HepG2 (cell line): ENCODE data around the gene LYZ. TPM values are rescaled to one million over a fixed set of nuclear protein-coding genes. Genes with fewer than 3 reads are reported as not detected.

Experiments
- CENPT ChIP-seq: sonication (generic); formaldehyde crosslinking; IDR thresholded peaks from 2 replicates; pipeline ENCODE4 v1.8.0; 2022; ENCODE audit warnings: low read depth, mild to moderate bottlenecking, moderate library complexity, missing genetic modification reagents
- CSRNP2 ChIP-seq: sonication (generic); formaldehyde crosslinking; conservative IDR thresholded peaks from 2 replicates; pipeline ENCODE4 v1.8.0; 2022; ENCODE audit warnings: low read depth, missing genetic modification reagents
- DDIT3 ChIP-seq: sonication (generic); formaldehyde crosslinking; IDR thresholded peaks from 2 replicates; pipeline ENCODE4 v1.4.0; 2020; ENCODE audit warnings: mild to moderate bottlenecking, missing genetic modification reagents
- FOSL1 ChIP-seq: sonication (generic); formaldehyde crosslinking; IDR thresholded peaks from 2 replicates; pipeline ENCODE4 v1.9.0; 2021; ENCODE audit warnings: missing genetic modification reagents, borderline replicate concordance
- KLF15 ChIP-seq: sonication (generic); formaldehyde crosslinking; IDR thresholded peaks from 2 replicates; pipeline ENCODE4 v1.8.1; 2023; ENCODE audit warnings: borderline replicate concordance, mild to moderate bottlenecking, inconsistent platforms, missing genetic modification reagents, mixed read lengths
- LCORL ChIP-seq, 2 experiments: fragments of 450-650 bp in 1 of 2; sonication (generic) in 1 of 2; formaldehyde crosslinking in 1 of 2; IDR thresholded peaks; 2 replicates each; pipeline versions ENCODE4 v1.5.0 to v1.6.1; 2017 to 2020; ENCODE audit warnings: antibody characterized with exemption in 1 of 2, missing genetic modification reagents in 1 of 2
- MYC ChIP-seq: sonication (generic); formaldehyde crosslinking; IDR thresholded peaks from 2 replicates; pipeline ENCODE4 v1.9.0; 2021; ENCODE audit warnings: missing genetic modification reagents, borderline replicate concordance
- NONO ChIP-seq, 2 experiments: fragments of 450-650 bp in 1 of 2; sonication (generic) in 1 of 2; formaldehyde crosslinking in 1 of 2; IDR thresholded peaks in 1 of 2; conservative IDR thresholded peaks in 1 of 2; 2 replicates each; pipeline versions ENCODE4 v1.6.1 to v1.8.0; 2017 to 2022; ENCODE audit warnings: mild to moderate bottlenecking in 1 of 2, missing genetic modification reagents in 1 of 2, moderate library complexity in 1 of 2
- NR2F6 ChIP-seq, 2 experiments: IDR thresholded peaks; 2 replicates each; pipeline ENCODE4 v1.6.1; 2016; ENCODE audit warnings: antibody characterized with exemption in 1 of 2, mild to moderate bottlenecking in 1 of 2
- PHF21A ChIP-seq: sonication (generic); formaldehyde crosslinking; IDR thresholded peaks from 2 replicates; pipeline ENCODE4 v1.5.0; 2020; ENCODE audit warnings: mild to moderate bottlenecking, missing genetic modification reagents
- POGZ ChIP-seq: sonication (generic); formaldehyde crosslinking; IDR thresholded peaks from 2 replicates; pipeline ENCODE4 v1.4.0; 2020; ENCODE audit warnings: mild to moderate bottlenecking, missing genetic modification reagents
- RBM22 ChIP-seq: fragments of 200-400 bp; formaldehyde crosslinking; optimal IDR thresholded peaks from 2 replicates; pipeline ENCODE3; 2017; ENCODE audit warnings: mild to moderate bottlenecking, low read length, moderate library complexity
- RBM39 ChIP-seq: fragments of 200-400 bp; formaldehyde crosslinking; IDR thresholded peaks from one replicate; pipeline ENCODE4 v1.6.1; 2018; ENCODE audit warnings: antibody characterized with exemption, mild to moderate bottlenecking, low read depth, low read length; ENCODE audit not compliant: poor library complexity, severe bottlenecking
- REPIN1 ChIP-seq: sonication (generic); formaldehyde crosslinking; IDR thresholded peaks from 2 replicates; pipeline ENCODE4 v1.8.0; 2022; ENCODE audit warnings: missing genetic modification reagents, low read depth, mild to moderate bottlenecking, borderline replicate concordance
- RNF2 ChIP-seq: fragments of 450-650 bp; conservative IDR thresholded peaks from 2 replicates; pipeline ENCODE4 v1.6.1; 2016; ENCODE audit warnings: low read depth
- RXRA ChIP-seq: sonication (generic); formaldehyde crosslinking; IDR thresholded peaks from 2 replicates; pipeline ENCODE4 v1.5.1; 2020; ENCODE audit warnings: missing genetic modification reagents
- RXRB ChIP-seq: IDR thresholded peaks from 2 replicates; pipeline ENCODE4 v1.6.1; 2016; ENCODE audit warnings: borderline replicate concordance, missing genetic modification reagents, missing compliant biosample characterization
- SKI ChIP-seq: fragments of 450-650 bp; IDR thresholded peaks from one replicate; pipeline ENCODE4 v1.6.1; 2018; ENCODE audit warnings: mild to moderate bottlenecking; ENCODE audit not compliant: partially characterized antibody
- SP2 ChIP-seq: sonication (generic); formaldehyde crosslinking; IDR thresholded peaks from 2 replicates; pipeline ENCODE4 v1.5.1; 2020; ENCODE audit warnings: mild to moderate bottlenecking, missing genetic modification reagents
- SP5 ChIP-seq: IDR thresholded peaks from 2 replicates; pipeline ENCODE4 v1.6.1; 2016; ENCODE audit warnings: low read depth, borderline replicate concordance
- SSRP1 ChIP-seq: IDR thresholded peaks from 2 replicates; pipeline ENCODE4 v1.6.1; 2016; ENCODE audit warnings: control low read depth
- TRIM22 ChIP-seq: fragments of 450-650 bp; IDR thresholded peaks from 2 replicates; pipeline ENCODE4 v1.6.1; 2017
- ZNF335 ChIP-seq: sonication (generic); formaldehyde crosslinking; IDR thresholded peaks from 2 replicates; pipeline ENCODE4 v1.4.0; 2020; ENCODE audit warnings: missing genetic modification reagents
- ZNF383 ChIP-seq: sonication (generic); formaldehyde crosslinking; IDR thresholded peaks from 2 replicates; pipeline ENCODE4 v1.4.0; 2020; ENCODE audit warnings: missing genetic modification reagents, mild to moderate bottlenecking, borderline replicate concordance
- ZNF430 ChIP-seq: sonication (generic); formaldehyde crosslinking; IDR thresholded peaks from 2 replicates; pipeline ENCODE4 v1.9.0; 2021; ENCODE audit warnings: mild to moderate bottlenecking, missing genetic modification reagents
- ZNF546 ChIP-seq: sonication (generic); formaldehyde crosslinking; conservative IDR thresholded peaks from 2 replicates; pipeline ENCODE4 v1.8.1; 2023; ENCODE audit warnings: mild to moderate bottlenecking, missing genetic modification reagents
- ZNF589 ChIP-seq: sonication (generic); formaldehyde crosslinking; conservative IDR thresholded peaks from 2 replicates; pipeline ENCODE4 v1.8.0; 2022; ENCODE audit warnings: mild to moderate bottlenecking, moderate library complexity, missing genetic modification reagents
- ZNF776 ChIP-seq: sonication (generic); formaldehyde crosslinking; IDR thresholded peaks from 2 replicates; pipeline ENCODE4 v1.4.0; 2020; ENCODE audit warnings: mild to moderate bottlenecking, missing genetic modification reagents
- polyA plus RNA-seq, 8 experiments: library from polyadenylated mRNA; depleted of rRNA in 3 of 8; stranded (reverse) in 7 of 8; unstranded in 1 of 8; fragments of >200 nt; fragmentation: Illumina TruSeq in 4 of 8; extraction: Trizol in 4 of 8; gene quantifications; 2 replicates each; pipeline versions ENCODE4 v1.2.1 to v1.2.3, GENCODE V29; 2011 to 2016; ENCODE audit warnings: low read depth in 4 of 8, missing spikeins in 1 of 8, mixed read lengths in 1 of 8; ENCODE audit not compliant: insufficient read depth in 1 of 8
- total RNA-seq, 5 experiments: library from RNA; depleted of rRNA; stranded (reverse); fragments of >200 nt; fragmentation: Illumina TruSeq; extraction: Trizol; gene quantifications; 2 replicates each; pipeline ENCODE4 v1.2.3, GENCODE V29; 2016; ENCODE audit warnings: low read depth in 1 of 5

Gene LYZ
- total and polyA plus RNA-seq, 2 of the 13 experiments (the other 11 are each of a cell fraction or from before 2014, with no cell fraction given): 1,788 to 2,054 TPM

- TF ChIP-seq KLF15: no peak
- TF ChIP-seq LCORL (IDR thresholded peaks at IDR 0.05): no peak
- TF ChIP-seq LCORL (CRISPR knock-in tag; IDR thresholded peaks at IDR 0.05): no peak
- TF ChIP-seq SKI: no peak
- TF ChIP-seq SP2 (CRISPR knock-in tag): no peak
- no peak for TF ChIP-seq MYC (CRISPR knock-in tag)
- TF ChIP-seq SSRP1 (CRISPR knock-in tag): peak; percentile 89
- TF ChIP-seq ZNF335: no peak
- no peak for TF ChIP-seq ZNF546 (CRISPR knock-in tag)
- no peak for TF ChIP-seq PHF21A (CRISPR knock-in tag)
- no peak for TF ChIP-seq DDIT3 (CRISPR knock-in tag)
- TF ChIP-seq CSRNP2 (CRISPR knock-in tag): no peak
- TF ChIP-seq ZNF383 (CRISPR knock-in tag): no peak
- TF ChIP-seq RBM22: peak; percentile 63
- no peak for TF ChIP-seq RXRA (CRISPR knock-in tag)
- TF ChIP-seq ZNF589: no peak
- no peak for TF ChIP-seq POGZ (CRISPR knock-in tag)
- 0 out of 2 replicates have a peak, but pooled peaks have one; percentile 17 for TF ChIP-seq REPIN1 (CRISPR knock-in tag)
- TF ChIP-seq NR2F6 (IDR thresholded peaks at IDR 0.05): no peak
- no peak for TF ChIP-seq NR2F6 (CRISPR knock-in tag; IDR thresholded peaks at IDR 0.05)
- TF ChIP-seq RXRB (CRISPR knock-in tag): no peak
- no peak for TF ChIP-seq TRIM22
- no peak for TF ChIP-seq CENPT (CRISPR knock-in tag)
- no peak for TF ChIP-seq RBM39
- no peak for TF ChIP-seq FOSL1
- no peak for TF ChIP-seq ZNF430 (CRISPR knock-in tag)
- TF ChIP-seq NONO (IDR thresholded peaks at IDR 0.05): no peak
- no peak for TF ChIP-seq NONO (CRISPR knock-in tag; conservative IDR thresholded peaks at IDR 0.05)
- no peak for TF ChIP-seq ZNF776 (CRISPR knock-in tag)
- TF ChIP-seq SP5 (CRISPR knock-in tag): 0 out of 2 replicates have a peak, but pooled peaks have one; percentile 22
- no peak for TF ChIP-seq RNF2
Measured at GRCh38 chr12:69329669-69330428, 18.3 kb upstream of the LYZ start (continued).
